ENCODE results near the gene MCOLN2.

DNA sequence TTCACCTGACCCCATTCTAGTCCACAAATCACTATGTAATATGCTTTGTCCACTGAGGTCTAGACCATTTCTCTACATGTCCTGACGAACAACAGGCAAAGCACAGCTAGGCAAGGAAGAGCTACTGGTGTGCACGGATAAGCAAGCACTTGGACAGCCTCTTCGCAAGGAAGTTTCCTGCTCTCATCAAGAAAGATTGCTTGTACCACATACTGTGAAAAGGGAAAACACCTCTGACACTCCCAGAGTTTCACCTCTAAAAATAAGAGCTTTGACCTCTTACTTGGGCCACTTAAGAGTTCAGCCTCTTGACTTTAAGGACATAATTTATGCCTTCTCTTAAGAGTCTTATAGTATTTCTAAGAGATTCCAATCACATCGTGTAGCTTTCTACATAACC lies 67.9 kb downstream of the MCOLN2 start:
- TF ChIP-seq ZNF354C (tag by site-specific recombination; IDR thresholded peaks at IDR 0.05; ENCODE audit: borderline replicate concordance, low read depth) (no peak), EGR2 (tag by site-specific recombination; IDR thresholded peaks at IDR 0.05; ENCODE audit: low read depth) (no peak), PRDM1 (tag by site-specific recombination; IDR thresholded peaks at IDR 0.05) (no peak), TRIM28 (IDR thresholded peaks at IDR 0.05; ENCODE audit: borderline replicate concordance, low read length) (no peak)
- TF ChIP-seq, protein P1, sequence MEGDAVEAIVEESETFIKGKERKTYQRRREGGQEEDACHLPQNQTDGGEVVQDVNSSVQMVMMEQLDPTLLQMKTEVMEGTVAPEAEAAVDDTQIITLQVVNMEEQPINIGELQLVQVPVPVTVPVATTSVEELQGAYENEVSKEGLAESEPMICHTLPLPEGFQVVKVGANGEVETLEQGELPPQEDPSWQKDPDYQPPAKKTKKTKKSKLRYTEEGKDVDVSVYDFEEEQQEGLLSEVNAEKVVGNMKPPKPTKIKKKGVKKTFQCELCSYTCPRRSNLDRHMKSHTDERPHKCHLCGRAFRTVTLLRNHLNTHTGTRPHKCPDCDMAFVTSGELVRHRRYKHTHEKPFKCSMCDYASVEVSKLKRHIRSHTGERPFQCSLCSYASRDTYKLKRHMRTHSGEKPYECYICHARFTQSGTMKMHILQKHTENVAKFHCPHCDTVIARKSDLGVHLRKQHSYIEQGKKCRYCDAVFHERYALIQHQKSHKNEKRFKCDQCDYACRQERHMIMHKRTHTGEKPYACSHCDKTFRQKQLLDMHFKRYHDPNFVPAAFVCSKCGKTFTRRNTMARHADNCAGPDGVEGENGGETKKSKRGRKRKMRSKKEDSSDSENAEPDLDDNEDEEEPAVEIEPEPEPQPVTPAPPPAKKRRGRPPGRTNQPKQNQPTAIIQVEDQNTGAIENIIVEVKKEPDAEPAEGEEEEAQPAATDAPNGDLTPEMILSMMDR (tag by site-specific recombination; IDR thresholded peaks at IDR 0.05): no peak
- TF ChIP-seq, protein P2, sequence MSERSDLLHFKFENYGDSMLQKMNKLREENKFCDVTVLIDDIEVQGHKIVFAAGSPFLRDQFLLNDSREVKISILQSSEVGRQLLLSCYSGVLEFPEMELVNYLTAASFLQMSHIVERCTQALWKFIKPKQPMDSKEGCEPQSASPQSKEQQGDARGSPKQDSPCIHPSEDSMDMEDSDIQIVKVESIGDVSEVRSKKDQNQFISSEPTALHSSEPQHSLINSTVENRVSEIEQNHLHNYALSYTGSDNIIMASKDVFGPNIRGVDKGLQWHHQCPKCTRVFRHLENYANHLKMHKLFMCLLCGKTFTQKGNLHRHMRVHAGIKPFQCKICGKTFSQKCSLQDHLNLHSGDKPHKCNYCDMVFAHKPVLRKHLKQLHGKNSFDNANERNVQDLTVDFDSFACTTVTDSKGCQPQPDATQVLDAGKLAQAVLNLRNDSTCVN (tag by site-specific recombination; optimal IDR thresholded peaks at IDR 0.05): no peak

Measured in HEK293 (cell line).